K562 (cell line): ENCODE data around the gene HIF1A. TPM values are rescaled to one million over a fixed set of nuclear protein-coding genes. Genes with fewer than 3 reads are reported as not detected.

Source experiments
- ATAC-seq: fragments of 200-7000 bp; cut with Tn5 transposase; 3 replicates; pipeline ENCODE4 v1.9.1; 2020; ENCODE audit warnings: moderate library complexity
- BruUV-seq: library from RNA; stranded (reverse); fragments of 400-500 nt; replicated peaks from 2 replicates; lab custom pipeline; 2021; lab: Mats Ljungman, UMichigan
- CTCF ChIA-PET: fragments of 300-600 bp; formaldehyde crosslinking; extraction: SDS; loops from one replicate; lab custom pipeline; 2021; ENCODE audit warnings: low intra/inter-chr PET ratio; lab: Yijun Ruan, JAX
- POLR2A ChIA-PET: fragments of 300-600, 350-650 bp; sonication (Branson Sonifier 250); formaldehyde crosslinking; extraction: SDS; loops from one replicate; lab custom pipeline; 2021; ENCODE audit warnings: antibody characterized with exemption, inconsistent platforms; lab: Yijun Ruan, JAX
- DNase-seq, 4 experiments: peaks; one replicate each; pipeline versions ENCODE4 v3.0.0 to v3.0.0-alpha.2; 2011 to 2018; ENCODE audit warnings: low spot score in 3 of 4, mixed read lengths in 3 of 4; ENCODE audit errors: extremely low read depth in 1 of 4
- FAIRE-seq: peaks from 2 replicates; lab custom pipeline; 2011; peaks lifted over from hg19 to GRCh38; lab: Jason Lieb, UNC
- H2AFZ ChIP-seq: 2 replicates; pipeline ENCODE4 v1.6.0; 2011; ENCODE audit warnings: low read depth, low read length, control low read depth, inconsistent platforms
- H3K27ac ChIP-seq: fragments of 200-600 bp; 3 replicates; pipeline ENCODE4 v1.8.0; 2011; ENCODE audit warnings: low read depth, mild to moderate bottlenecking, control low read depth, inconsistent platforms, low read length, moderate library complexity, mixed read lengths; ENCODE audit errors: extremely low read depth
- H3K27me3 ChIP-seq, 2 experiments: fragments of 300-600 bp in 1 of 2; 2 replicates in 1 of 2; 3 replicates in 1 of 2; pipeline versions ENCODE4 v1.6.0 to v1.8.0; 2011; ENCODE audit warnings: inconsistent platforms in 2 of 2, low read length in 2 of 2, mild to moderate bottlenecking in 1 of 2, mixed read lengths in 1 of 2, moderate library complexity in 1 of 2; ENCODE audit not compliant: control insufficient read depth in 2 of 2, insufficient read depth in 2 of 2
- H3K36me3 ChIP-seq: fragments of 300-600 bp; 3 replicates; pipeline ENCODE4 v1.8.0; 2011; ENCODE audit warnings: mild to moderate bottlenecking, low read length, inconsistent platforms; ENCODE audit not compliant: control insufficient read depth, insufficient read depth
- H3K4me1 ChIP-seq, 2 experiments: fragments of 200-600 bp in 1 of 2; replicated peaks in 1 of 2; 2 replicates in 1 of 2; 3 replicates in 1 of 2; pipeline versions ENCODE4 v1.5.1 to v1.8.0; 2011; ENCODE audit warnings: inconsistent platforms in 2 of 2, low read length in 2 of 2, mild to moderate bottlenecking in 1 of 2, mixed read lengths in 1 of 2, moderate library complexity in 1 of 2; ENCODE audit not compliant: control insufficient read depth in 2 of 2, insufficient read depth in 2 of 2
- H3K4me2 ChIP-seq: 2 replicates; pipeline ENCODE4 v1.6.1; 2011; ENCODE audit warnings: low read length, control low read depth, inconsistent platforms, mixed read lengths; ENCODE audit not compliant: insufficient read depth
- H3K4me3 ChIP-seq: fragments of 200-600 bp; sonication (generic), shearing (Covaris generic); 2 replicates; pipeline ENCODE4 v1.5.1; 2016; ENCODE audit warnings: control low read depth, inconsistent platforms
- H3K79me2 ChIP-seq: fragments of 200-600 bp; 3 replicates; pipeline ENCODE4 v1.8.0; 2011; ENCODE audit warnings: low read length, inconsistent platforms; ENCODE audit not compliant: control insufficient read depth, insufficient read depth
- H3K9ac ChIP-seq, 2 experiments: 2 replicates each; pipeline versions ENCODE4 v1.6.0 to v1.6.1; 2011; ENCODE audit warnings: low read depth in 2 of 2, low read length in 2 of 2, control low read depth in 1 of 2, inconsistent platforms in 1 of 2, mild to moderate bottlenecking in 1 of 2, mixed read lengths in 1 of 2; ENCODE audit not compliant: insufficient read depth in 1 of 2
- H3K9me1 ChIP-seq: one replicate; pipeline ENCODE4 v1.6.0; 2011; ENCODE audit warnings: inconsistent platforms, mild to moderate bottlenecking, low read length, moderate library complexity; ENCODE audit not compliant: control insufficient read depth, insufficient read depth
- H3K9me3 ChIP-seq: replicated peaks from 2 replicates; pipeline ENCODE4 v1.5.1; 2011; ENCODE audit warnings: low read depth, low read length, inconsistent platforms; ENCODE audit not compliant: control insufficient read depth, insufficient read depth
- H4K20me1 ChIP-seq: replicated peaks from 2 replicates; pipeline ENCODE4 v1.6.1; 2011; ENCODE audit warnings: low read length, inconsistent platforms, mixed read lengths; ENCODE audit not compliant: control insufficient read depth, insufficient read depth
- CEBPB ChIP-seq: fragments of 450-650 bp; IDR thresholded peaks from 2 replicates; pipeline ENCODE4 v1.6.1; 2016; ENCODE audit warnings: missing genetic modification characterization, missing compliant biosample characterization
- ELK3 ChIP-seq: fragments of 450-650 bp; formaldehyde crosslinking; IDR thresholded peaks from 2 replicates; pipeline ENCODE4 v1.4.0; 2020; ENCODE audit warnings: mild to moderate bottlenecking
- ESRRA ChIP-seq: fragments of 450-650 bp; IDR thresholded peaks from 2 replicates; pipeline ENCODE4 v1.6.1; 2014; ENCODE audit warnings: low read depth, mild to moderate bottlenecking, moderate library complexity, borderline replicate concordance
- ETV1 ChIP-seq: fragments of 450-650 bp; conservative IDR thresholded peaks from 2 replicates; pipeline ENCODE4 v1.6.1; 2016; ENCODE audit warnings: missing genetic modification characterization, control low read depth, low read depth, missing compliant biosample characterization
- HIVEP1 ChIP-seq: fragments of 250-450 bp; sonication (Bioruptor Pico); IDR thresholded peaks from 2 replicates; pipeline ENCODE4 v1.4.0; 2020; ENCODE audit warnings: mild to moderate bottlenecking
- RBM25 ChIP-seq: fragments of 200-400 bp; formaldehyde crosslinking; IDR thresholded peaks from 2 replicates; pipeline ENCODE4 v1.6.1; 2018; ENCODE audit warnings: low read length, low read depth, moderate library complexity; ENCODE audit not compliant: severe bottlenecking
- SRF ChIP-seq, 2 experiments: fragments of 250-450, 450-650 bp in 1 of 2; sonication (Bioruptor Pico) in 1 of 2; sonication (generic) in 1 of 2; formaldehyde crosslinking; IDR thresholded peaks; 2 replicates each; pipeline versions ENCODE4 v1.5.0 to v1.5.1; 2020 to 2022; ENCODE audit warnings: mild to moderate bottlenecking in 1 of 2, missing genetic modification reagents in 1 of 2
- SUPT5H ChIP-seq: fragments of 450-650 bp; IDR thresholded peaks from 2 replicates; pipeline ENCODE4 v1.6.1; 2016
- WGBS: fragments of 100-300 bp; shearing (Covaris generic); methylation state at CpG from one replicate; pipeline ENCODE4 v1.1.6; 2016; ENCODE audit warnings: low coverage, mixed read lengths; ENCODE audit not compliant: insufficient coverage; ENCODE audit errors: missing lambda C conversion rate; 5-methylcytosine and 5-hydroxymethylcytosine counted together
- in situ Hi-C: fragments of 300-500 bp; cut with MboI; formaldehyde crosslinking; loops from 4 replicates; pipeline ENCODE4 v1.15.0; 2018; ENCODE audit warnings: inconsistent platforms, mixed read lengths
- intact Hi-C: fragments of 100-400 bp; cut with micrococcal nuclease; formaldehyde crosslinking; loops from 2 replicates; pipeline ENCODE4 v1.14.2; 2022
- polyA plus RNA-seq, 8 experiments: library from polyadenylated mRNA; depleted of rRNA in 4 of 8; stranded (reverse) in 5 of 8; unstranded in 3 of 8; fragments of >200 nt; fragmentation: Nextera tagmentation in 2 of 8; fragmentation: Illumina TruSeq in 1 of 8; extraction: Ambion mirVana in 2 of 8; extraction: Trizol in 1 of 8; gene quantifications; 2 replicates each; pipeline versions ENCODE4 v1.2.1 to v1.2.3, GENCODE V29; 2011 to 2014; ENCODE audit warnings: inconsistent platforms in 1 of 8, missing spikeins in 1 of 8
- total RNA-seq, 7 experiments: library from RNA; depleted of rRNA in 6 of 7; stranded (reverse); fragments of >200 nt in 6 of 7; fragmentation: Illumina TruSeq in 2 of 7; extraction: Trizol in 2 of 7; gene quantifications; 2 replicates each; pipeline versions ENCODE4 v1.2.1 to v1.2.3, GENCODE V29; 2011 to 2021; ENCODE audit warnings: low replicate concordance in 1 of 7
- TF ChIP-seq, protein P1 (sequence below), 2 experiments: fragments of 250-450 bp in 1 of 2; fragments of 450-650 bp in 1 of 2; sonication (Bioruptor Pico) in 1 of 2; IDR thresholded peaks; 2 replicates each; pipeline versions ENCODE4 v1.6.1 to v1.8.0; 2016 to 2021; ENCODE audit warnings: mild to moderate bottlenecking in 2 of 2, moderate library complexity in 2 of 2, missing compliant biosample characterization in 1 of 2, missing genetic modification characterization in 1 of 2
- TF ChIP-seq, protein P2 (sequence below): fragments of 250-450 bp; sonication (Bioruptor Pico); IDR thresholded peaks from 2 replicates; pipeline ENCODE4 v1.4.0; 2020; ENCODE audit warnings: mild to moderate bottlenecking, moderate library complexity
- TF ChIP-seq, protein P3 (sequence below): sonication (generic); formaldehyde crosslinking; IDR thresholded peaks from 2 replicates; pipeline ENCODE4 v1.8.0; 2022; ENCODE audit warnings: mild to moderate bottlenecking, missing genetic modification reagents

Gene HIF1A
- total and polyA plus RNA-seq, 9 of the 15 experiments (the other 6 are each of a cell fraction or from before 2014, with no cell fraction given), result 5.9 to 35.3 (median 24.2) TPM

GRCh38 chr14:61705017-61705416, 9.7 kb downstream of the HIF1A start:
- DNase-seq (no peak), FAIRE-seq (no peak), ATAC-seq (no peak)
- Histone ChIP-seq H3K79me2 (peaks cover 86% of the 10 kb centered on the region), H2AFZ (no peak overlapping the region), H3K4me2 (no peak overlapping the region), H3K27me3 (no peaks in the 10 kb centered on the region), H4K20me1 (peaks cover 5% of the 10 kb centered on the region; the same call in 1 of the 2 replicates), H3K36me3 (no peaks in the 10 kb centered on the region), H3K9me1 (no peaks in the 10 kb centered on the region), H3K27ac (no peak overlapping the region), H3K9me3 (no peaks in the 10 kb centered on the region), H3K4me3 (no peak overlapping the region), H3K9ac (no peak overlapping the region), H3K4me1 (peaks cover 0 to 6% of the 10 kb centered on the region in 2 experiments; a peak in 1 of 5 replicates)
- BruUV-seq, result no TSS peak
- WGBS, result 64% methylated on average over 1 of the region's 1 CpG
- ChIA-PET POLR2A (interaction anchor here (1.0 kb wide), 1 partner anchor 14 kb away, joined by 4 read pairs; no protein-coding TSS in a partner anchor), CTCF (no interaction called here)
- in situ Hi-C loops, result no loop called here
- TF ChIP-seq, protein P1, sequence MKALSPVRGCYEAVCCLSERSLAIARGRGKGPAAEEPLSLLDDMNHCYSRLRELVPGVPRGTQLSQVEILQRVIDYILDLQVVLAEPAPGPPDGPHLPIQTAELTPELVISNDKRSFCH (CRISPR knock-in tag; IDR thresholded peaks at IDR 0.05), result no peak
- TF ChIP-seq, protein P1 (tag; IDR thresholded peaks at IDR 0.05), result no peak
- TF ChIP-seq RBM25 (no peak), HIVEP1 (CRISPR knock-in tag) (no peak), ESRRA (no peak), ELK3 (CRISPR knock-in tag) (no peak), ETV1 (no peak), SRF (CRISPR knock-in tag; IDR thresholded peaks at IDR 0.05) (no peak), CEBPB (tag) (no peak), SUPT5H (no peak)
- TF ChIP-seq, protein P2, sequence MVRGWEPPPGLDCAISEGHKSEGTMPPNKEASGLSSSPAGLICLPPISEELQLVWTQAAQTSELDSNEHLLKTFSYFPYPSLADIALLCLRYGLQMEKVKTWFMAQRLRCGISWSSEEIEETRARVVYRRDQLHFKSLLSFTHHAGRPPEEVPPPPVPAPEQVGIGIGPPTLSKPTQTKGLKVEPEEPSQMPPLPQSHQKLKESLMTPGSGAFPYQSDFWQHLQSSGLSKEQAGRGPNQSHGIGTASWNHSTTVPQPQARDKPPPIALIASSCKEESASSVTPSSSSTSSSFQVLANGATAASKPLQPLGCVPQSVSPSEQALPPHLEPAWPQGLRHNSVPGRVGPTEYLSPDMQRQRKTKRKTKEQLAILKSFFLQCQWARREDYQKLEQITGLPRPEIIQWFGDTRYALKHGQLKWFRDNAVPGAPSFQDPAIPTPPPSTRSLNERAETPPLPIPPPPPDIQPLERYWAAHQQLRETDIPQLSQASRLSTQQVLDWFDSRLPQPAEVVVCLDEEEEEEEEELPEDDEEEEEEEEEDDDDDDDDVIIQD (CRISPR knock-in tag), result no peak
- TF ChIP-seq, protein P3, sequence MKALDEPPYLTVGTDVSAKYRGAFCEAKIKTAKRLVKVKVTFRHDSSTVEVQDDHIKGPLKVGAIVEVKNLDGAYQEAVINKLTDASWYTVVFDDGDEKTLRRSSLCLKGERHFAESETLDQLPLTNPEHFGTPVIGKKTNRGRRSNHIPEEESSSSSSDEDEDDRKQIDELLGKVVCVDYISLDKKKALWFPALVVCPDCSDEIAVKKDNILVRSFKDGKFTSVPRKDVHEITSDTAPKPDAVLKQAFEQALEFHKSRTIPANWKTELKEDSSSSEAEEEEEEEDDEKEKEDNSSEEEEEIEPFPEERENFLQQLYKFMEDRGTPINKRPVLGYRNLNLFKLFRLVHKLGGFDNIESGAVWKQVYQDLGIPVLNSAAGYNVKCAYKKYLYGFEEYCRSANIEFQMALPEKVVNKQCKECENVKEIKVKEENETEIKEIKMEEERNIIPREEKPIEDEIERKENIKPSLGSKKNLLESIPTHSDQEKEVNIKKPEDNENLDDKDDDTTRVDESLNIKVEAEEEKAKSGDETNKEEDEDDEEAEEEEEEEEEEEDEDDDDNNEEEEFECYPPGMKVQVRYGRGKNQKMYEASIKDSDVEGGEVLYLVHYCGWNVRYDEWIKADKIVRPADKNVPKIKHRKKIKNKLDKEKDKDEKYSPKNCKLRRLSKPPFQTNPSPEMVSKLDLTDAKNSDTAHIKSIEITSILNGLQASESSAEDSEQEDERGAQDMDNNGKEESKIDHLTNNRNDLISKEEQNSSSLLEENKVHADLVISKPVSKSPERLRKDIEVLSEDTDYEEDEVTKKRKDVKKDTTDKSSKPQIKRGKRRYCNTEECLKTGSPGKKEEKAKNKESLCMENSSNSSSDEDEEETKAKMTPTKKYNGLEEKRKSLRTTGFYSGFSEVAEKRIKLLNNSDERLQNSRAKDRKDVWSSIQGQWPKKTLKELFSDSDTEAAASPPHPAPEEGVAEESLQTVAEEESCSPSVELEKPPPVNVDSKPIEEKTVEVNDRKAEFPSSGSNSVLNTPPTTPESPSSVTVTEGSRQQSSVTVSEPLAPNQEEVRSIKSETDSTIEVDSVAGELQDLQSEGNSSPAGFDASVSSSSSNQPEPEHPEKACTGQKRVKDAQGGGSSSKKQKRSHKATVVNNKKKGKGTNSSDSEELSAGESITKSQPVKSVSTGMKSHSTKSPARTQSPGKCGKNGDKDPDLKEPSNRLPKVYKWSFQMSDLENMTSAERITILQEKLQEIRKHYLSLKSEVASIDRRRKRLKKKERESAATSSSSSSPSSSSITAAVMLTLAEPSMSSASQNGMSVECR (CRISPR knock-in tag), result no peak
- intact Hi-C loops, result no loop called here
